AG09309 (cell line): ENCODE data around the gene RLF.
"Not testable (repeated sequence)": the region's sequence is repeated elsewhere in the genome, so short reads cannot be mapped to it uniquely, and the experiment has no call there.

Experiments used
- DNase-seq: peaks from one replicate; pipeline ENCODE4 v3.0.0-alpha.2; 2010; ENCODE audit warnings: low read depth
- H3K4me3 ChIP-seq: 2 replicates; pipeline ENCODE4 v1.5.1; 2011; ENCODE audit warnings: mild to moderate bottlenecking, low read depth, low read length, moderate library complexity; ENCODE audit not compliant: control insufficient read depth
- CTCF ChIP-seq: IDR thresholded peaks from 2 replicates; pipeline ENCODE4 v1.5.1; 2011; ENCODE audit warnings: mild to moderate bottlenecking, low read depth, low read length, inconsistent platforms; ENCODE audit not compliant: insufficient read depth, control insufficient read depth; ENCODE audit errors: missing control alignments

RLF gene

GRCh38 chr1:40183055-40183710 is 22.0 kb downstream of the RLF start:
- peak; percentile 40 for TF ChIP-seq CTCF
- H3K4me3 ChIP-seq: no peak overlapping the region
- DNase-seq: no peak

- no peak overlapping the region for H3K4me3 ChIP-seq
- DNase-seq: no peak
- TF ChIP-seq CTCF: no peak
Measured at GRCh38 chr1:40184193-40184592, 23.0 kb downstream of the RLF start.

- no peak for TF ChIP-seq CTCF
- H3K4me3 ChIP-seq: no peak overlapping the region
- no peak for DNase-seq
Measured at GRCh38 chr1:40185951-40186864, 25.0 kb downstream of the RLF start.

- no peak overlapping the region for H3K4me3 ChIP-seq
Measured at GRCh38 chr1:40187399-40187798, 26.2 kb downstream of the RLF start.

GRCh38 chr1:40194639-40195038 is 33.5 kb downstream of the RLF start:
- DNase-seq, H3K4me3 ChIP-seq: not testable (repeated sequence)

More at GRCh38 chr1:40187399-40187798, 26.2 kb downstream of the RLF start:
- no peak for DNase-seq
- TF ChIP-seq CTCF: no peak

- no peak for TF ChIP-seq CTCF
- DNase-seq: no peak
- no peak overlapping the region for H3K4me3 ChIP-seq
Measured at GRCh38 chr1:40197656-40198055, 36.5 kb downstream of the RLF start.

GRCh38 chr1:40199126-40199525 is 37.9 kb downstream of the RLF start:
- no peak for TF ChIP-seq CTCF
- H3K4me3 ChIP-seq: no peak overlapping the region
- DNase-seq: no peak
